Muscle of back (tissue), 11 donors: ENCODE measurements around the gene ARL13B. TPM values are rescaled to one million over a fixed set of nuclear protein-coding genes. Genes with fewer than 3 reads are reported as not detected.

Experiments used
- DNase-seq, 3 donors: peaks; one replicate each; pipeline versions ENCODE4 v3.0.0 to v3.0.0-alpha.2; 2013
- polyA plus RNA-seq, 10 donors: library from polyadenylated mRNA; unstranded; fragments of 120-200 nt; gene quantifications; one replicate each; pipeline ENCODE4 v1.2.1, GENCODE V29; 2013; ENCODE audit not compliant: insufficient read length in 10 of 10

The ARL13B gene
- polyA plus RNA-seq, 10 donors, result 5.8 to 10.9 (median 7.4) TPM

GRCh38 chr3:94099311-94099710, 119.4 kb downstream of the ARL13B start:
- DNase-seq, result no peak

- no peak for DNase-seq
These were observed 121.9 kb downstream of the ARL13B start for GRCh38 chr3:94101860-94102259.

Other genes starting within 250 kb of the ARL13B start
- gene PROS1, start 6.3 kb upstream of the ARL13B start, polyA plus RNA-seq, result 10 to 100 TPM; 25.5 to 31.8 (median 30.1) TPM
- 1 to 10 TPM in 2 of 10 donors, under 1 TPM in 4, not detected in 4; 0.14 to 2.0 (median 0.31) TPM for gene STX19, start 48.4 kb downstream of the ARL13B start, polyA plus RNA-seq
- 1 to 10 TPM; 3.7 to 5.6 (median 4.4) TPM for gene DHFR2, start 82.8 kb downstream of the ARL13B start, polyA plus RNA-seq
- gene NSUN3, start 82.9 kb downstream of the ARL13B start, polyA plus RNA-seq, result 1 to 10 TPM; 5.2 to 9.1 (median 7.9) TPM